ENCODE results near the gene TTC22.
A peak's percentile ranks its signal among the peaks of the same experiment; 100 is the strongest.

TTC22 gene

DNA sequence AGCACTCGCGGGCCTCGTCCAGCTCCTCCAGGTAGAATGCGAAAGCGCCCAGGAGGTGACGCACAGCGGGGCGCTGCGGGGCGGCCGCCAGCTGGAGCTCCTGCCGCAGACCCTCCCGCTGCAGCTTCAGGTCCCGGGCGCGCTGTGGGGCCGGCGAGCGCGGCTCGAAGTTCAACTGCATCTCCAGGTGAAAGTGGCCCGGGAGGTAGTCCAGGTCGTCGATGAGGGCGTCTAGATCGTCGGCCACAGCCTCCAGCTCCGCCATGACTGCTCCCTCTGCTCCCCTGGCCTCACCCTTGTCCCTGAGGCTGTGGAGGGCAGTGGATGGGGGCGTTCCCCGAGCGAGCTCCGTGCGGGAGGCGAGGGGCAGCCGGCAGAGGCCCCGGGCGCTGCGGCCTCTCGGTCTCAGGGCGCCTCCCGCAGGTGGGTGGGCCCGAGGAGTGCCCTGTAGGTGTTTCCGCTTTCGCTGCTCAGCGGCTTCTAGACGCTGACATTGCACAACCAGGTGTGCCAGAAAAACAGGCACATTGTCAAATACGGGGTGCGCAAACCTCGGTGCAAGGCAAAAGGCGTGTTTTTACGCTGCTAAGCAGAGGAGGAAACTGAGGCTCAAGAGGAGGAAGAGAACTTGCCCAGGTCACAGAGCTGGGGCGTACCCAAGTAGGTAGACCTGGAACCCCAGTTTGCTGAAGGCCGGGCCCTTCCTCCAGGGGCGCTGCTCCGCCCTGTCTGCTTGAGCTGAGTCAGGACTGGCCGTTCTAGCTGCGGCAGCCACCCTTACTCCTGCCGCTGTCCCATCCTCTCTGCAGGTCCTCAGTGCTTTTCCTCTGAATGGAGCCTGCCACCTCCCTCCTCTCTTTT lies at the start of gene TTC22:
Gene TTC22 (minus strand): TSS at position 425 of the 861 bp plus-strand sequence. CDS start 160 bp downstream, at position 265.
- DNase-seq (ENCODE audit: low spot score): no peak

DNA sequence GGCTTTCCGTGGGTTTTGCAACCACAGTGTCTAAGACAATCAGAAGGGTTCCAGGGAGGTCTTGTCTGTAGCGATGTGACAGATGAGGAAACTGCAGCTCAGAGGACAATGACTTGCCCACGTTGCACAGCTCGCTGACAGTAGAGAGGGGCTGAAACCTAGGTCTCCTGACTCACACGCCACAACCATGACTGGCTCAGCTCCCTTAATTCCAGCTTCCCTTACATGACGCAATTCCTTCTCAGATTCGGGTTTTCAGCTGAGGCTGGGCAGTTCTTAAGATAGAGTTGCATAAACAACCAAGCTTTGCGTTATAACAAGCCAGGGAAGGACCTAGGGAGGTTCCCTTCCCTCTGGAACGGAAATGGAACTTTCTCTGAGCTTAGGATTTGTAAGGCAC lies 49.6 kb upstream of the TTC22 start:
- peak; percentile 6 for DNase-seq (ENCODE audit: low spot score)

DNA sequence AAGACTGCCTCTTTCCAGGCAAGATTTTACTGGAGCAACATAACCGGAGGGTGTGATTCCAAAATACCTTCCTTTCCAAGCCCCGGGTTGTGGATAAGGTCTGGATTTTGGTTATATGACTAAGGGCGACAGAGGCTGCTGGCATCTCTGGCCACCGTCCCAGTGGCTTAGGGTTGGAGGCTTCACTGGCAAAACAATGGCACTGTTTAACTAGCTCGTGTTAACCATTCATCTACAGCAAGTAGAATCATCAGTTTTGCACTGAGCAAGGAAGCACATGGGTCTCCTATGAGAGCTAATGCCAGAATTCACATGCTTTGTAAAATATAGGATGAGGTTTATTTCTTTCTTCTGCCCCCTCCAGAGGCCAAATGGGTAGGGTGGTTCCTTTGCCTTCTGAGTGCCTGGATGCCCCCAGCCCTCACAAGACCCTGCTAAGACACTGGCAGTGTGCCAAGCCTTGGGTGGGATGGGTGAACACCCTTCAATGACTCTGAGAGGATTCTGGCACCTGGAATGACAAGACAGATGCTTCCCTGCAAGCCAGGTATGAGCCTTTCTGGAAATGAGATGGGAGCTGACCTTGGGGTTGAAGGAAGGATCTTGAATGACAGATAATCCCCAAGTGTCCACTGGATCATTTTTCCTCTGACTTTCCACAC lies 49.1 kb upstream of the TTC22 start:
- DNase-seq (ENCODE audit: low spot score): peak; percentile 6

DNA sequence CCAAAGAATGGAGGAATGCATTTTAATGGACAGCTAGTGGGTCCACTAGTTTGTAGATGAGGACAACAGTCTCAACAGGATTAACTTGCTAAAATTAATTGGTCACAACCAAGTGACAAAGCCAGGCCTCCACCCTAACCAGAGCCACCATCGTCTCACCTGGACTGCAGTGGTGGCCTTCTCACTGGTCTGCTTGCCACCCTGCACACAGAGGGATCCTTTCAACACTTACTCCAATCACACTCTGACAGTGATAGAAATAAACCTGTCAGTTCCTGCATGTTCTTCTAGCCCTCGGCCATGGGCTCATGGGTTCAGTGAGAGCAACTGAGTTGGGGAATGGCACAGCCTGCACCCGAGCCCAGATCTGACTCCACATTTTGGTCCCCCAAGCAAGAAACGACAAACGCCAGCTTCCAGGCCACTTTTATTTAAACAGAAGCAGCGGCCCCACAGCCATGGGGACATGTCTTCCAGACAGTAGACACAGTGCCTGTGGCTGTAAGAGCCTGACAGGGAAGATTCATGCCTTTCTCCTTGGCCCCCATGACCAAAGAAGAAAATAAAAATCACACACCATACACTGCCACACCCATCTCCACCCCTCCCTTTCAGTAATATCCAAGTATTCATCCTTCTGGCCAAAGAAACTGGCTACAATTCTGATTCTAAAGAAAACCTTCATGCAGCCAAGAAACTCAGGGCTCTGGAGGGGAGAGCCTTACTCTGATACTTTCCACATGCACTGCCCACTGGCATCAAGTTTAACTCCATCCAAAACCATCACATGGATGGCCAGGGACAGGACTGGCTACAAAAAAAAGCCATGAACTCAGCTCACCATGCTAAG lies 48.3 kb upstream of the TTC22 start:
- peak; percentile 7 for DNase-seq (ENCODE audit: low spot score)

DNA sequence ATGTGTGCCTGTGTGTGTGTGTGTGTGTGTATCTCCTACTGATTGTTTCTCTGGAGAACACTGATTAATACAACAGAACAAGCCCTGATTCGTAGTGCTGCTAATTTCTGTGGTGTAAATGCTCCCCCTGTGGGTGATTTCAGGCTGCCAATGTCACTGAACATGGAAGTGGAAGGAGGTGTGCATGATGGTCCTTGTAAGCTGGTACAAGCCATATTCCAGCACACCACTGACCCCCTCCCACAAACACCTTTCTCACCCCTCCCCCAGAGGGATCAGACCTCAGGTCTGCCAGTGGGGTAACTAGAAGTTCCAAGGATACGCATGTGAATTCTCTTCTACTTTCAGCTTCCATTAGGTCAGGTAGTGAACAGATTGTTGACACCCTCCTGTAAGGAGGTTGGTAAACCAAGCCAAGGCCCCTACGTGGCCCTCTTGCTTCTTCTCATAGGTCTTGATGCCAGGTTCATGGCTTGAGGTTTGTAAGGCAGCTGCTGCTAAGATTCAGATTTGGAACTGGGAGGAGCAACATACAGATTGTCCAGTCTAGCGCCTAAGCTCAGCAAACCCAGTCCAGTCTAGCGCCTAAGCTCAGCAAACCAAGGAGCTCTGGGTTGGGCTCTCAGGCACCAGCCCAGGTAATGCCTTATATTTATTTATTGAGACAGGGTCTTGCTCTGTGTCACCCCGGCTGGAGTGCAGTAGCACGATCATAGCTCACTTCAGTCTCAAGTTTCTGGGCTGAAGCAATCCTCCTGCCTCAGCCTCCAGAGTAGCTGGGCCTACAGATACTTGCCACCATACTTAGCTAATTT lies 47.2 kb upstream of the TTC22 start:
- peak; percentile 3 for DNase-seq (ENCODE audit: low spot score)

DNA sequence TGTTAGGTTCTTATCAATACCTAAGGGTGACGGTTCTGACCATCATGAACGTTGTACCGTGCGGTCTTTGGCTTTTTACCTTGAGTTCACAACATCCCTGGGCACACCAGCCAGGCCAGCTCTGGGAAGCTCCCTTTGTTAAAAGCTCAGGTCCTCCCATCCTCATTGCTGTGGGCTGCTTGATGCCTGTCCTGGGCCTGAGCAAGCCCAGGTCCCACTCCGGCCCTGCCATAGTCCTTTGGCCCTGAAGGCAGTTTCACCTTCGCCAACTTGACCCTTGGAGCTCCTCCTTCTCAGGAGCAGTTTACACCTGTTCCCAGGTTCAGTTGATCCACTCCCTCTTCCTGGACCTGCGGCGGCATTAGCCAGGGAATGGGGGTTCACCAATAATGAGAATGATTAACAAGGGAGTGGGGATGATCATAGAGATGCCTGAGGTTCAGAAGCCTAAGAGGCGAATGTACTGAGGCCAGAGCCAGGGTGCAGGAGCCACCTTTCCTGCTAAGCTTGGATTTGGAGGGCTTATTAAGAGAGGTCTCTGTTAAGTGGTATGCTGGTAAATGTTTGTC lies 45.7 kb upstream of the TTC22 start:
- DNase-seq (ENCODE audit: low spot score): peak; percentile 7

DNA sequence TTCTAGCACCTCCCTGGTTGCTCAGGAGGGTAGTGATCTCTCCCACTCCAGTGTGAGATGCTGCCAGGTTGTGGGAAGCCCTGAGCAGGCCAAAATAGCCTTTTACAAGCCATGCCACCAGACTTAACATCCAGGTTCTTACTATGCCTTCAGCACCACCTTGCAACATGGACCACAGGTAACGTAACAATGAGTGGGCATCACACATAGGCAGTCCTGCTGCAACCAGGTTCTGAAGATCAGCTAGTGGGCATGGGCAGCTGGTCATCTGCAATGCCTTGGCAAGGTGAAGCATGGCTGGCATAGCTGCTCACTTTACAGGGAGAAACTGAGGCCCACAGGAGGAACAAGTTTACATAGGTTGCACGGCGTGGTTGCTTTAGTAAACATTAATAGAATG lies 45.2 kb upstream of the TTC22 start:
- DNase-seq (ENCODE audit: low spot score): peak; percentile 6

DNA sequence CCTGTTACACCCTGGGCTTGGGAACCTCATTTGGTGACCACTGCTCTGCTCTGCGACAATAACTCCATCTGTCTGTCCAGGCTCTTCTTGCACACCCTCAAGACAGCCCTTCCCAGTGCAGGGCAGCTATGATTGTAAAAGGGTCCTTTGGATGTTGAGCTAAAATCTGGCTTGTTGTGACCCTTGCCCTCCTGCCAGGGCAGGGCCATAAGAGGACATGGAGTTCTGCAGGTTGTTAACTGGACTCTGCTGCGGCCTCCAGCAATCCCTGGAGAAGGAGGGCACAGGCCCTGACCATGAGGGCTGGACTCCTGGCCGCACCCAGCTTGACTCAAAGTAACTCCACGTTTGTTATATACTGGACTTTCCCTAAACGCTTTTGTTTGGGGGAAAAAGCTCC lies 44.6 kb upstream of the TTC22 start:
- DNase-seq (ENCODE audit: low spot score): peak; percentile 3

DNA sequence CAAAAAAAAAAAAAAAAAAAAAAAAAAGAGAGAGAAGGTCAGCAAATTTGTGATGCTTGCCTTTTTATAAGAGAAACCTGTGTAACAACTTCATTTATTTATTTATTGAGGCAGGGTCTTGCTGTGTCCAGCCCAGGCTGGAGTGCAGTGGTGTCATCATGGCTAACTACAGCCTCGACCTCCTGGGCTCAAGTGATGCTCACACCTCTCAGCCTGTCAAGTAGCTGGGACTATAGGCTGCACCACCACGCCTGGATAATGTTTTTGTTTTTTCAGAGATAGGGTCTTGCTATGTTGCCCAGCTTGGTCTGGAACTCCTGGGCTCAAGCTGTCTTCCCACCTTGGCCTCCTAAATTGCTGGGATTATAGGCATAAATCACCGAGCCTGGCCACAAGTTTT lies 43.4 kb upstream of the TTC22 start:
- DNase-seq (ENCODE audit: low spot score): no peak

DNA sequence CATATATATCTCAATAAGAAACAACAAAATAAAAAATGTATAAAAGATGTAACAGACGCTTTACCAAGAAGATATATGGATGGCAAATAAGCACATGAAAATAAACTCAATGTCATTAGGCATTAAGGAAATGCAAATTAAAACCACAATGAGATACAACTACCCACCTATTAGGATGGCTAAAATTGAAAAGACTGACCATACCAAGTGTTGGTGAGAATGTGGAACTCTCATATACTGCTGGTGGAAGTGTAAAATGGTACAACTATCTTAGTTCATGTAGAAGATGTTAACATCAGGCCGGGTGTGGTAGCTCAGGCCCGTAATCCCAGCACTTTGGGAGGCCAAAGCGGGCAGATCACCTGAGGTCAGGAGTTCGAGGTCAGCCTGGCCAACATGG lies 42.3 kb upstream of the TTC22 start:
- no peak for DNase-seq (ENCODE audit: low spot score)

DNA sequence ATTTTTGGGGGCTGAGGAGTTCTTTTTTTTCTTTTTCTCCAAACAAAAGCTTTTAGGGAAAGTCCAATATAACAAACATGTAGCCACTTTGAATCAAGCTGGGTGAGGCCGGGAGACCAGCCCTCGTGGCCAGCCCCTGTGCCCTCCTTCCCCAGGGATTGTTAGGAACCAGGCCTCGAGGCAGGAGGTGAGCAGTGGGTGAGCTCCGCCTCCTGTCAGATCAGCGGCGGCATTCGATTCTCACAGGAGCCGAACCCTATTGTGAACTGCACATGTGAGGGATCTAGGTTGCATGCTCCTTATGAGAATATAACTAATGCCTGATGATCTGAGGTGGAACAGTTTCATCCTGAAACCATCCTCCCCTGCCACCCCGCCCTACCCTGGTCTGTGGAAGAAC lies 41.8 kb upstream of the TTC22 start:
- DNase-seq (ENCODE audit: low spot score): peak; percentile 6

DNA sequence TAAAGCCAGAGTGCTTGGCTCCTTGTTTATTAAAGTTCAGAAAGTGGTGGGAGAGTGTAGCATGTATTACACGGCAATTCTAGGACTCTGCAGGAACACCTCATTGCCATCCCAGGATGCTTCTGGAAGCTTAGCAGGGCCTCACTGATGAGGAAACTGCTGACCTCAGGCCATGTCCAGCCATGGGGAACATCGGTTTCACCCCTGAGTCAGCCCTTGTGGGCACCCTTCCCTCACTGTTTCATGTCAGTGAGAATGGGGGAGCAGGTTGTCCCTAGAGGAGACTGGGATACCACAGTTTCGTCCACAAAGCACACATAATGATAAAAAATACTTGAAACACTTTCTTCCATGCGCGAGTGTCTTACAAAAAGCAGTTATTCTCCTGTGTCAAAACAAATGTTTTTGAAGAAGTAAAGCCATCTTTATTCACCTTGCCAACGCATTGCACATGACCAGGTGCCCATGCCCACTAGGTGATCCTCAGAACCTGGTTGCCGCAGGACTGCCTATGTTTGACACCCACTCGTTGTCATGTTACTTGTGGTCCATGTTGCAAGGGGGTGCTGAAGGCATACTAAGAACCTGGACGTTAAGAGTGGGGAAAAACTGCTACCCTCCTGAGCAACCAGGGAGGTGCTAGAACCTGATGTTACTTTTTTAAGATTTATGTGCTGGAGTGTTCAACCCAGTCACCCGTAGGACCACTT lies 41.2 kb upstream of the TTC22 start:
- peak; percentile 6 for DNase-seq (ENCODE audit: low spot score)

DNA sequence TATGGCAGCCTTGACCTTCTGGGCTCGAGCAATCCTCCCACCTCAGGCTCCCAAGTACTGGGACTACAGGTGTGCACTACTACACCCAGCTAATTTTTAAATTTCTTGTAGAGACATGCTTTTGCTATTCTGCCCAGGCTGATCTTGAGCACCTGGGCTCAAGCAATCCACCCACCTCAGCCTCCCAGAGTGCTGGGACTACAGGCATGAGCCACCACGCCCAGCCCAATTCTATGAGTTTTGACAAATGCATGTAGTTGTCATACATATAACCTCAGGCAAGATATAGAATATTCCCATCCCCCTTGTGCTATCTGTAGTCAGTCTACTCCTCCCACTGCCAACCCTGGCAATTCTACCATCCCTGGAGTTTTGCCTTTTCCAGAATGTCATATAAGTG lies 38.7 kb upstream of the TTC22 start:
- DNase-seq (ENCODE audit: low spot score): no peak

DNA sequence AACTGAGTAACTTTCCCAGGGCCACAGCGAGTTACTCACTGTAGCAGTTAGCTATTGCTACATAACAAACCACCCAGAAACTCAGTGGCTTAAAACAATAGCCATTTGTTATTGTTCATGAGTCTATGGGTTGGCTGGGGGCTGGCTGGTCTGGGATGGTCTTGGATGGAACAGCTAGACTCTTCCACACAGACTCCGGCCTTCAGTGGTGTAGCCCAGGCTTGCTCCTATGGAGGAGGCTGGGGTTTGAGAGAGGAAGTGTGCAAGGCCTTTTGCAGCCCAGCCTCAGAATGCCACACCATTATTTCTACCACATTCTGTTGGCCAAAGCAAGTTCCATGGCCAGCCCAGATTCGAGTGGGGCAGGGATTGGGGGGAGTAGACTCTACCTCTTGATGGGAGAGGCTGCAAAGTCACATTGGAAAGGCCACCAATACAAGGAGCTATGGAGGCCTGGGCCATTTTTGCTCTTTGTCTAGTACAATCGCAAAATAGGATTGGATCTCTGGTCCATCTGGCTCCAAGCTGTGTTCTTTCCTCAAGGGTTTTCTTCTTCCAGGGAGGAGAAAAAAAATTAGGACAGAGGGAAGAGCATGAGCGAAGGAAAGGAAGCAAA lies 37.5 kb upstream of the TTC22 start:
- no peak for DNase-seq (ENCODE audit: low spot score)

DNA sequence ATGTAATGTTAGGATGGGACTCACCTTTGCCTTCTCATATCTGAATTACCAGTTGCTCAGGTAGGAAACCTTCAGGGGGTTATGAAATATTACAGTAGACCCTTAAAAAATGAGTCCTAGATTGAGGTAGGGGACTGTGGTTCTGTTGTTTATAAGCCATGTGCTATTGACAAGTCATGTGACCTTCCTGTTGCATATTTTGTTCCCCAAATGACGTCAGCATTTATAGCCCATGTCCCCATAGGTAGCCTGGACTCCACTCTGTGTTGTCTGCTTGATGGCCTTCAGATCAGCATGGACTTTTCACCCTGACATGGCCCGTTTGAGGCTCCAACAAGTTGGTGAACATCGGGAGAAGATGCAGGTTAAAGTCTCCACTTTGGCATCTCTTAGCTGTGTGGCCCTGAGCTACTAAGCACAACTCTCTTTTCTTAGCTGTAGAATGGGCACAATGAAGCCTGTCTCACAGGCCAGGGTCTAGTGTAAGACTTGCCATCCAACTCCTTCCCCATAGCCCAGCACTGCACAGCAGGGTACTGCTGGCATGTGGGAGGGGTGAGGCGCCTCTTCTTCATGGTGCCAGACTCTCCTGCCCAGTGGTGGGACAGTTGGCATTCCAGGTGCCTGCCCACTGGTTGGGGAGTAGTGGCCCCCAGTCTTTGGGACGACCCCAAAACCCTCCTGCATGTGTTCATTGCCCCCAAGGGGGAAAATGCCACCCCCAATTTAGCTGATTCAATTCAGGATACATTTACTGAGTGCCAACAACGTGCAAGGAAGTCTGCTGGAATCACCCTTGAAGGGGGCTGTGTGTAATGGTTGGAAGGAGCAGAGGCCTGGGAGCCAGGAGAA lies 36.1 kb upstream of the TTC22 start:
- peak; percentile 4 for DNase-seq (ENCODE audit: low spot score)

DNA sequence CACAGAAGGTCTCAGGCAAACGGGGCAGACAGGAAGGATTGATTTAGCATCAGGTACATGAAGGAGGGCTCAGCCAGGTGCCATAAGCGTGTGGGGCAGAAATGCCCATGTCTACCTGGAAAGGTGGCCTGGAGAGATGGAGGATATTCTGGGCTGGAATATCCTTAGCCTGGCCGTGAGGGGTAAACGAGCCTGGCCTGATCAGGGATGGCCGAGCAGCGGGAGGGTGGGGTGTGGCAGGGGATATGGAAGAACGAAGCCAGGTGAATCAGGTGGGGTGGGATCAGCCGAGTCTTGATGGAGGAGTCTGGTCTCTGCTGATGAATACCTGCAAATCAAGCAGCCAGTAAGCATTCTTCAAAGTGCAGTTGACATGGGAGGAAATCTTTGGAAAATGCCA lies 35.5 kb upstream of the TTC22 start:
- DNase-seq (ENCODE audit: low spot score): peak; percentile 15

DNA sequence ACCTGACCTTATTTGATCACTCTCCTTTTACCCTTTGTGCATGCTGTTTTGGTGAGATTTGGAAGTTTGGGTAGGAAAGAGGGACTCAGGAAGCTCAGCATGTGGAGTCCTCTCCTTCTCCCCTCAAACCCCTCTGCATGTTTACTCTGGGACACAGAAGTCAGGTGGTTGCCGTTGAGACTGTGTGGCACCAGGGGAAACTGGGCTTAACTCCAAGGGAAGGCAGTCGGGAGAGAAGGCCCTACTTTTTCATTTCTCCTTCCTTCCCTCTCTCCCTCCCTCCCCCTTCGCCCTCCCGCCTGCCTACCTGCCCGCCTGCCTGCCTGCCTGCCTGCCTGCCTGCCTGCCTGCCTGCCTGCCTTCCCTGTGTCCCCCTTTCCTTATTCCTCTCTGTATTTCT lies 34.8 kb upstream of the TTC22 start:
- DNase-seq (ENCODE audit: low spot score): no peak

DNA sequence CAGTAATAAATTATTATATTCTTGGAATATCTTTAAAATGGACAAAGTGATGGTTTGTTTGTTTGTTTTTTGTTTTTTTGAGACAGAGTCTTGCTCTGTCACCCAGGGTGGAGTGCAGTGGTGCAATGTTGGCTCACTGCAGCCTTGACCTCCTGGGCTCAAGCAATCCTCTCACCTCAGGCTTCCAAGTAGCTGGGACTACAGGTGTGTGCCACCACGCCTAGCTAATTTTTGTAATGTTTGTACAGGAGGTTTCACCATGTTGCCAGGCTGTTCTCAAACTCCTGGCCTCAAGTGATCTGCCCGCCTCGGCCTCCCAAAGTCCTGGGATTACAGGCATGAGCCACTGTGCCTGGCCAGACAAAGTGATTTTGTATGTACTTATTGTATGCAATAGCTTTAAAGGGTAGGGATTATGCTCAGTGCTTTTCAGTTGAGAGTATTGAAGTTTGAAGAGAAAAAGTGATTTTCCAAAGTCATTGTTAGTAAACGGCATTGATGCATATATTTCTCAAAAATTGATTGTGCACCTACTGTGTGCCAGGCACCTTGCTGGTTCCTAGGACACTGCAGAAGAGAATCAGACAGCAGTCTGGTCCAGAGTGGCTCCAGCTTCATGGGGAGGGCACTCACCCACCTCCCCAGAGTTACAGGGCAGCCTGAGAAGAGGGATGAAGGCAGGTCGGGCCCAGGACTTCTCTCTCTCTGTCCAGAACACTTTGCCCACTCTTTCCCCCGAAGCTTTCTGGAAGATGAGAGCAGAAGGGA lies 34.2 kb upstream of the TTC22 start:
- no peak for DNase-seq (ENCODE audit: low spot score)
